Pons (tissue), 1 donor: ENCODE results near the gene DYNC1LI2.

Source experiments
- DNase-seq: peaks from one replicate; pipeline ENCODE4 v3.0.0-alpha.2; 2016; ENCODE audit warnings: low spot score

Gene DYNC1LI2

GRCh38 chr16:66740010-66740409 lies 11.4 kb downstream of the DYNC1LI2 start:
- peak; percentile 61 for DNase-seq

DNA sequence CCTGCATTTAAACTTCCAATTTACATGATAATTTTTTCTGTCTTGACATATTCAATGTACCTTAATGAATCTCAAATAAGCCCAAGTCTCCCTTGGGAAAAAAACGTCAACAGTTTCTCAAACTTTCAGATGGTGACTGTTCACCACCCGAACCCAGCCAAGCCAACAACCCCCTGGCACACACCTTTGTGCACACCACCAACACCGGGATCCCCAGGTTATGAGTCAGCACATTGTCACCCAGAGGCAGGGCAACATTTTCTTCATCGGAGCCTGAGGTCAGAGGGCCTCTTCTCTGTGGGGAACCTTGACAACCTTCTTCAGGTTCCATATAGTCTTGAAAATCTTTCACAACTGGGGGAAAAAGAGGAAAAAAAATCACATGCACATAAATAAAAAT lies 15.5 kb downstream of the DYNC1LI2 start:
- DNase-seq: no peak

GRCh38 chr16:66731101-66731500 lies 20.3 kb downstream of the DYNC1LI2 start:
- DNase-seq: no peak

GRCh38 chr16:66728804-66729203 lies 22.6 kb downstream of the DYNC1LI2 start:
- no peak for DNase-seq

DNA sequence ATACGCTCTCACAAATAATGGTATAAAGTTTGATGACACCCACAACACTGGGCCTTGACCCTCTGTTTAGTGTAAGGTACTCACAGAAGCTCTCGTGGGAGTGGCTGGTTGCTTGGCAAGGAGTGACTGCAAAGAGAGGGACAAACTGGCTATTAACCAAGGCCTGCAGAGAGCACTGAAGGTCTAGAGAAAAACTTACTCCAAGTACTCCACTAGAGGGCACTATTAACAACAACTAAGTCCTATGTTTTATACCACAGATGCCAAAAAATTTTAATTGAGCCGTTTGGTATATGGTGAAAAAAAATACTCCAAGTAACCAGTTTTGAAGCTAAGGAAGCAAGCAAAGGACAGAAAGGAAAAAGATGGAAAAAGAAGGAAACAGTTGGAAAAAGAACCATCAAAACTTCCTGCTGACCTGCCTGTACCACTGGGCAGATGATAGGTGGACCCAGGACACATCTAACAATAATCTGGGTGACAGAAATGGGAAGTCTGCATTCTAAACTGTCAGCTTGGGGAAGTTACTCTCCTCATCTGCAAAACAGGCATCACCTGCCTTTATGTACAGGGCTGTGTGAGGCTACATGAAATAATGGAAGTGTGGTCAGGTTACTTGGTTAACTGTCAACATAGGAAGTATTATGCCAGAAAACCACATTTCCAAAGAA lies 23.2 kb downstream of the DYNC1LI2 start:
- peak; percentile 89 for DNase-seq

DNA sequence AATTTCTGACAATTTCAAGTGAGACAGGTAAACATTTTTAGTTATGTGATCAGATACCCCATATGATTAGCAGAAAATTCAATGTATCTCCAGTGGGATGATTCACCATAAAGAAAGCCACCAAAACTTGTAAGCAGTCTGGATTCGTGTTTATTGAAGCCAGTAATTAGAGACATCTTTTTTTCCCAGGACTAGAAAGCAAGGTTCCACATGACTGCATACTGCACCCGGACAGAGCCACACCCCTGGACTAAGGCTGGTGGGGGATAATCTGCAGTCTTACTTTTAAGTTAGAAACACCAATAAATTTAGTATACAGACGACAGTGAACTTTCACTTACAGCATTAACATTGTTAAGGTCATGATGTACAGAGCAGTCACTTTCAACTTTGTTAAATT lies 30.6 kb downstream of the DYNC1LI2 start:
- DNase-seq: no peak

GRCh38 chr16:66719246-66719645 lies 32.2 kb downstream of the DYNC1LI2 start:
- no peak for DNase-seq

GRCh38 chr16:66717776-66718175 lies 33.6 kb downstream of the DYNC1LI2 start:
- DNase-seq: no peak

- DNase-seq: peak; percentile 57
Measured at GRCh38 chr16:66717112-66717675, 34.2 kb downstream of the DYNC1LI2 start.

- no peak for DNase-seq
Measured at GRCh38 chr16:66714654-66715307, 36.6 kb downstream of the DYNC1LI2 start.

- no peak for DNase-seq
Measured at GRCh38 chr16:66714062-66714461, 37.3 kb downstream of the DYNC1LI2 start.

GRCh38 chr16:66713076-66713475 lies 38.3 kb downstream of the DYNC1LI2 start:
- no peak for DNase-seq

GRCh38 chr16:66712512-66712911 lies 38.9 kb downstream of the DYNC1LI2 start:
- no peak for DNase-seq

DNA sequence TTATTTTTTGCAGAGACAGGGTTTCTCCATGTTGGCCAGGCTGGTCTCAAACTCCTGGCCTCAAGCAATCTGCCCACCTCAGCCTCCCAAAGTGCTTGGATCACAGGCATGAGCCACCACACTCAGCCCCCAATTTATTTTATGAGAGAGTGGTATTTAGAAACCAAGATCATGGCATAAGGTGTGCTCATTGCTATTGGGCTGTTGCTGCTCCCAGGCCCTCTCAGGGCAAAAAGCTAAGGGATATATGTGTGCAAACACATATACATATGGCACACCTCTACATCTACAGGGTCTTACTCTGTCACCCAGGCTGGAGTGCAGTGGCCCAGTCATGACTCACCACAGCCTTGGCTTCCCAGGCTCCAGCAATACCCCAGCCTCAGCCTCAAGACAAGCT lies 39.8 kb downstream of the DYNC1LI2 start:
- DNase-seq: no peak

DNA sequence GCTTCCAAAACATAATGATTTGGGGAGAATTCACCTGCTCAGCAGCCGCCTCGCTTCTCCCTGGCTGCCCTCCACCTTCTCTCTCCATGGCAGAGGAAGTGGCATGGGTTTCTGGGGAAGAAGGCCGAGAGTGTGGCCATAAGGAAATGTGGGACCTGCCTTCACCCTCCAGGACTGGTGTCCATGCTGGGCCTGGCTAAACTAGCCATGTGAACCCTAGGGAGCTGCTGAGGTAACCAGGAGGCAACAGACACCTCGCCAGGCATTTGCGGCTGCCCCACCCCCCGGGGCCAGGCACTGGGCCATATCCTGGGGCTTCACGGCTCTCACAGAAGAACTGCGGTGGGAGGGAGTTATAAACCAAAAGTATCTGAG lies 44.9 kb downstream of the DYNC1LI2 start:
- DNase-seq: no peak

DNA sequence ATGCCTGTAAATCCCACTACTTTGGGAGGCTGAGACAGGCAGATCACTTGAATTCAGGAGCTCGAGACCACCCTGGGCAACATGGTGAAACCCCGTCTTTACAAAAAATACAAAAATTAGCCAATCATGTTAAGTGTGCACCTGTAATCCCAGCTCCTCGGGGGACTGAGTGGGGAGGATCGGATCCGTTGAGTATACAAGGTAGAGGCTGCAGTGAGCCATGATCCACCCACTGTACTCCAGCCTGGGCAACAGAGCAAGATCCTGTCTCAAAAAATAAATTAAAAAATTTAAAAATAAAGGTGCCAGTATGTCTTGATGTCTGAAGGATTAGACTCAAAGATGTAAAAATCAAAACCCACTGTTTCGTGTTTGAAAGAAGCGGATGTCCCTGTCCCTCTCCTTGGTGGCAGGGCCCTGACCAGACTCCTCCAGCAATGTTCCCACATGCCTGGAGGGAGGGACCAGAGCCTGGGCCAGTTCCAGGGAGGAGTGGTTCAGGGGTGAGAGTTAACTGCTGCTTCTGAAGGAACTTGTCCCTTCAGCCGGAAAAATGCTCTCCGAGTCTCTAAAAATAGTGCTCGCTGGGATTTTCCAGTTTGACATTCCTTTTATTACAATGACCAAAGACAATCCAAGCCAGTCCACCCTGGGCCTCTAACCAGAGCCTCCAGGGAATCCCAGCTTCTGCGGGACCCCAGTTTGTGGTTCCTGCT lies 45.5 kb downstream of the DYNC1LI2 start:
- peak; percentile 50 for DNase-seq

- no peak for DNase-seq
Measured at GRCh38 chr16:66703406-66704215, 47.8 kb downstream of the DYNC1LI2 start.

DNA sequence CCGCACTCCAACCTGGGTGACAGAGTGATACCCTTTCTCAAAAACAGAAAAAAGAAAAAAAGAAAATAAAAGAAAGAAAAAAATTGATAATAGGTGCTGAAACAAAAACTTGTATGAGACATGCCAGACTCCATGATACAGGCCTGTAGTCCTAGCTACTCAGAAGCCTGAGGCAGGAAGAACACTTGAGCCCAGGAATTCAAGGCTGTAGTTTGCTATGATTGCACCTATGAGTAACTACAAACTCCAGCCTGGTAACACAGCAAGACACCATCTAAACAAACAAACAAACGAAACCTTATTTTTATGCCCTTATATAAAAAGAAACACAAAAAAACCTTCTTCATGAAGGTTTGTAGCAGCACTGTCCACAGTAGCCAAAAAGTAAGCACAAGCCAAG lies 49.9 kb downstream of the DYNC1LI2 start:
- no peak for DNase-seq

DNA sequence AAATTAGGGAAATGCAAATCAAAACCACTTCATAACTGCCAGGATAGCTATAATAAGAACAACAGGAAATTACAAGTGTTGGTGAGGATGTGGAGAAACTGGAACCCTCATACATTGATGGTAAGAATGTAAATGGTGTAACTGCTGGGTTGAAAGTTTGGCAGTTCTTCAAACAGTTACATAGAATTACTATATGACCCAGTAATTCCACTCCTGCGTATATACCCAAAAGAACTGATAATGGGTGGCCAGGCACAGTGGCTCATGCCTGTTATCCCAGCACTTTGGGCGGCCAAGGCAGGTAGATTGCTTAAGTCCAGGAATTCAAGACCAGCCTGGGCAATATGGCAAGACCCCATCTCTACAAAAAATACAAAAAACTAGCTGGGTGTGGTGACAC lies 50.4 kb downstream of the DYNC1LI2 start:
- no peak for DNase-seq

- DNase-seq: no peak
Measured at GRCh38 chr16:66699898-66700297, 51.5 kb downstream of the DYNC1LI2 start.

DNA sequence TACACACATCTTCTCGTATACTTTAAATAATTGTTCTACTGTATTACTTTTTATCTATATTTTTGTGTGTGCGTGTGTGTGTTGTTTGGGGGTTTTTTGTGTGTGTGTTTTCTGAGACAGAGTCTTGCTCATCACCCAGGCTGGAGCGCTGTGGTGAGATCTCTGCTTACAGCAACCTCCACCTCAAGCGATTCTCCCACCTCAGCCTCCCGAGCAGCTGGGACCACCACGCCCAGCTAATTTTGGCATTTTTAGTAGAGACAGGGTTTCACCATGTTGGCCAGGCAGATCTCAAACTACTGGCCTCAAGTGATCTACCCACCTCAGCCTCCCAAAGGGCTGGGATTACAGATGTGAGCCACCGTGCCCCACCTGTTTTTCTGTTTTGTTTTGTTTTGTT lies 53.4 kb downstream of the DYNC1LI2 start:
- no peak for DNase-seq
